Lower leg skin (tissue), 4 donors: ENCODE measurements around the gene RAPGEF5. TPM values are rescaled to one million over a fixed set of nuclear protein-coding genes. Genes with fewer than 3 reads are reported as not detected.

Experiments
- DNase-seq, 2 donors: peaks; one replicate each; pipeline ENCODE4 v3.0.0-alpha.2; 2019; ENCODE audit warnings: low spot score in 2 of 2
- H3K4me3 ChIP-seq: fragments of 200-600 bp; sonication (generic); 2 replicates; pipeline ENCODE4 v1.5.1; 2017; ENCODE audit warnings: mild to moderate bottlenecking, low read depth; ENCODE audit not compliant: poor library complexity, severe bottlenecking
- CTCF ChIP-seq, 3 donors: fragments of 450-650 bp; IDR thresholded peaks; one replicate each; pipeline ENCODE4 v1.5.1; 2016; ENCODE audit warnings: antibody characterized with exemption in 3 of 3, mild to moderate bottlenecking in 3 of 3, moderate library complexity in 2 of 3
- POLR2A ChIP-seq, 2 donors: fragments of 450-650 bp; IDR thresholded peaks; one replicate each; pipeline ENCODE4 v1.6.1; 2016 to 2017; ENCODE audit warnings: antibody characterized with exemption in 2 of 2, mild to moderate bottlenecking in 1 of 2, moderate library complexity in 1 of 2
- WGBS, 2 donors: methylation state at CpG; one replicate each; pipeline ENCODE4 v1.1.5; 2018; 5-methylcytosine and 5-hydroxymethylcytosine counted together
- intact Hi-C: fragments of 100-400 bp; cut with DNase I; formaldehyde crosslinking; loops from one replicate; pipeline ENCODE4 v1.15.0; 2023; ENCODE audit warnings: low total_unique reads
- total RNA-seq, 4 donors: library from RNA; depleted of rRNA; stranded (reverse); fragments of >200 nt; gene quantifications; one replicate each; pipeline ENCODE4 v1.1.0, GENCODE V29; 2016

The RAPGEF5 gene
- total RNA-seq, 4 donors from 2014 or later = 19.4 to 47.7 (median 25.2) TPM

DNA sequence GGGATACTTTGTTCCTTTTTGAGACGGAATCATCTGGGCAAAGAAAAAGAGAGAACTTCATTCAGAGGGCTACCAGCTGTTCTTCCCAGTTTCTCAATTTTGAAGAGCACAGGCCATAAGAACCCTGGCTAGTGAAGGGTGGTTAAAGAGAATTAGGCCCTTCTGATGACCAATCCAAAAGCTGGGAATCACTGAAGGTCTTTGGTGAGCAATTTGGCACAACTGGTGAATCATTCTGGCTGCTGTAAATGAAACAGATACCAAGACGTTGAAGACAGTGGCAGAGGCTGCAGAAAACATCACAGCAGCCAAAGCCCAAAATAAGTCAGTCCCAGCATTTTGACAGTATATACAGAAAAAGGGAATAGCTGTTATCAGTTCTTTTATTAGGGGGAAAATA, 5.1 kb downstream of the RAPGEF5 start:
- TF ChIP-seq POLR2A (IDR thresholded peaks at IDR 0.05) (no peak), CTCF (IDR thresholded peaks at IDR 0.05) (no peak)
- intact Hi-C loops = no loop called here
- no peak overlapping the region for H3K4me3 ChIP-seq
- WGBS, 2 donors = 41 to 55% methylated on average over 2 of the region's 2 CpGs
- DNase-seq = no peak

DNA sequence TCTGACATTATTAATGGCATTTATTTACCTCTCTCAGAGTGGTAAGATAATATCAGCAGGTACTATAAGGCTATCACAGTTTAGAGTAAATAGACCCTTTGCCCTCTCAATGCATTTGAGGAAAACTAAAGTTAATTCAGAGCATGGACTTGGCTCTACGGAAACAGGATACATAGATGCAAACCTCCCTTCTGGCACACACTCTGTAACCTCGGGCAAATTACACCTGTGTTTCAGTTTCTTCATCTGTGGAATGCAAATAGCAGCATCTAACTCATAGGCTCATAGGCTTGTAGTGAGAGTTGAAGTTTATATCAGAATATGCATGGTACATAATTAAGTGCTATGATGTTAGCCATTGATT, 5.6 kb downstream of the RAPGEF5 start:
- no peak overlapping the region for H3K4me3 ChIP-seq
- TF ChIP-seq POLR2A (IDR thresholded peaks at IDR 0.05) = no peak
- no peak for TF ChIP-seq CTCF (IDR thresholded peaks at IDR 0.05)
- DNase-seq = no peak
- intact Hi-C loops = no loop called here
- WGBS, 2 donors = 39% methylated on average over 2 of the region's 2 CpGs

GRCh38 chr7:22350466-22351328, 6.3 kb downstream of the RAPGEF5 start:
- DNase-seq = no peak
- intact Hi-C loops = no loop called here
- 45 to 63% methylated on average over 2 of the region's 2 CpGs for WGBS, 2 donors
- no peak for TF ChIP-seq CTCF (IDR thresholded peaks at IDR 0.05)
- H3K4me3 ChIP-seq = no peak overlapping the region

GRCh38 chr7:22348379-22348778, 8.6 kb downstream of the RAPGEF5 start:
- no peak overlapping the region for H3K4me3 ChIP-seq
- intact Hi-C loops = no loop called here
- TF ChIP-seq POLR2A (IDR thresholded peaks at IDR 0.05) = no peak
- no peak for TF ChIP-seq CTCF (IDR thresholded peaks at IDR 0.05)
- no peak for DNase-seq

DNA sequence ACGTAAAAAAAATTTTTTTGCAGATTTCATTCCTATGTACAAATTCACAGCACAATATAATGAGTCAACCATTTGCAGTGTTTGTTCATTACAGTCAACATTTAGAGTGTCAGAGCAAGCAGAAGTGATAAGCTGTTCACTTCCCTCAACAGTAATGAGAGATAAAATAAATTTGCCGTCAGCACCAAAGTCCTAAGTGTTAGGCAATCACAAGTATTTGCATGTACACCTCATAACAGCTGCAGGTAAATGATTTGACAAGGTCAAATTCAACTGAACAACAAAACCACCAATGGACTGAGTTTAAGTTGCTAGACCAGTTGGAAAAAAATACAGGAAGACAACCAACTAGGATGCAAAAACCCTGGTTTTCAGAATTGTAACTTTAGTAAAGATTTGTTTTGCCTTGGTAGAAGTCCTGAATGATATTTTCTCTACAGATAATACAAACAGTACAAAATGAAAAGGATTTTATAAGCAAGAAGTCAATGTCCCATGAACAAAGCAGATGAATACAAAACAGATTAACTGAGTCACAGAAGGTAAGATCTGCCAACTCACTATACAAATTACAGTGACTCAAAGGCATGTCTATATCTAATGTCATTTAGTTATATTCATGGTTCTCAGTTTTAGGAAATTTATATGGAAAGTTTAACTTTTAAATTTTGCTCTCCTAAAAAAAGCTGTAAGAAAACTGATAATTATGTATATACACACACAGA, 10.4 kb downstream of the RAPGEF5 start:
- DNase-seq = no peak
- TF ChIP-seq POLR2A (IDR thresholded peaks at IDR 0.05) (no peak), CTCF (IDR thresholded peaks at IDR 0.05) (no peak)
- WGBS, 2 donors = 42 to 59% methylated on average over 2 of the region's 2 CpGs
- intact Hi-C loops = no loop called here
- no peak overlapping the region for H3K4me3 ChIP-seq
